Measurements from ENCODE around the gene AFMID. TPM values are rescaled to one million over a fixed set of nuclear protein-coding genes. Genes with fewer than 3 reads are reported as not detected.

The AFMID gene
- total and polyA plus RNA-seq, 5 donors from 2014 or later: 1.8 to 5.5 (median 2.8) TPM

DNA sequence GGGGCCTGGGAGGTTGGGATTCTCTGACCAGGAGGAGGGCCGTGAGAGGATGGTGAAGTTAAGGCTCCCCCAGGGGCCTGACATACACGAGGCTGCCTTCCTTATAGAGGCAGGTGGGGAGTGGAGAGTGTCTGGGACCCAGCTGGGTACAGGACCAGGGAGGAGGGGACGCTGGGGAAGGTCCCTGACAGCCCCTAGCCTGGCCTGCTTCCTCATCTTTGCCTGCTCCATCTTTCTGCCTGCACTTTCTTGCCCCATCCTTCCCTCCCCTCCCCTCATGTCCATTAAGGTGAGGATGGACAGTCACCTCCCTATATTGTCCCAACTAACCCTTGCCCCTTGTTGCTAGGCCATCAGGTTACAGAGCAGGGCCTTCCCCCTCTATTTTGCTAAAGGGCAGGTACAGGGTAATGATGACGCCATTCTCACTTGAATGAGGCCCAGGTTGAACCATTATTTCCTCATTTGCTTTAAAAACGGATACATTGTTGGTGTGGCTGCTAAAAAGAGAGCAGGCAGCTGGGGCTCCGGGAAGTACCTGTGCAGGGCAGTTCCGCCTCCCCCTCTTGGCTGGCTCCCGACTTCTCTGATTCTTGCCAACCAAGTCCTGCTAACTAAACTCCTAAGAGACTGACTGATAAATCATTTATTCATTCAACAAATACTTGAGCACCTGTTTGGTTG is 39.7 kb upstream of the AFMID start:
- Mint-ChIP-seq H3K36me3 (no peaks in the 10 kb centered on the region), H3K27ac (peak overlapping the region; percentile 52 to 84 (median 73)), H3K4me1 (peaks cover 0 to 33% (median 9%) of the 10 kb centered on the region in 4 donors), H3K4me3 (peak overlapping the region in 2 of 4 donors; percentile 7 to 28), H3K27me3 (peaks cover 4% of the 10 kb centered on the region), H3K9me3 (no peaks in the 10 kb centered on the region)
- peak; percentile 60 to 61 for ATAC-seq (ENCODE audit: low read depth in 2 of 2)
- Histone ChIP-seq H3K9me3 (ENCODE audit: control insufficient read depth in 2 of 2, low read length in 2 of 2) (no peaks in the 10 kb centered on the region), H3K27me3 (ENCODE audit: control insufficient read depth, insufficient read depth, low read length) (no peaks in the 10 kb centered on the region), H3K4me3 (ENCODE audit: low read depth, low read length) (no peak overlapping the region), H3K27ac (ENCODE audit: insufficient read depth, low read length, poor library complexity, severe bottlenecking) (no peak overlapping the region), H3K4me1 (ENCODE audit: control insufficient read depth, insufficient read depth, low read length, poor library complexity, severe bottlenecking) (peaks cover 24% of the 10 kb centered on the region), H3K36me3 (ENCODE audit: control insufficient read depth, insufficient read depth, low read length) (peaks cover 3% of the 10 kb centered on the region)
- DNase-seq: no peak

GRCh38 chr17:78148286-78149016 is 38.7 kb upstream of the AFMID start:
- Mint-ChIP-seq H3K27ac (peak overlapping the region in 2 of 3 donors; percentile 73 to 86), H3K9me3 (no peaks in the 10 kb centered on the region), H3K4me1 (peaks cover 0 to 25% (median 8%) of the 10 kb centered on the region in 4 donors), H3K27me3 (peaks cover 4% of the 10 kb centered on the region), H3K36me3 (no peaks in the 10 kb centered on the region), H3K4me3 (no peak overlapping the region)
- DNase-seq (no peak), ATAC-seq (ENCODE audit: low read depth in 2 of 2) (no peak)
- H3K27ac ChIP-seq (ENCODE audit: insufficient read depth, low read length, poor library complexity, severe bottlenecking): no peak overlapping the region
- H3K9me3 ChIP-seq (ENCODE audit: control insufficient read depth in 2 of 2, low read length in 2 of 2): no peaks in the 10 kb centered on the region
- no peaks in the 10 kb centered on the region for H3K36me3 ChIP-seq (ENCODE audit: control insufficient read depth, insufficient read depth, low read length)
- H3K27me3 ChIP-seq (ENCODE audit: control insufficient read depth, insufficient read depth, low read length): no peaks in the 10 kb centered on the region
- peaks cover 20% of the 10 kb centered on the region for H3K4me1 ChIP-seq (ENCODE audit: control insufficient read depth, insufficient read depth, low read length, poor library complexity, severe bottlenecking)
- no peak overlapping the region for H3K4me3 ChIP-seq (ENCODE audit: low read depth, low read length)

- Histone ChIP-seq H3K9me3 (ENCODE audit: control insufficient read depth in 2 of 2, low read length in 2 of 2) (no peaks in the 10 kb centered on the region), H3K4me1 (ENCODE audit: control insufficient read depth, insufficient read depth, low read length, poor library complexity, severe bottlenecking) (peaks cover 14% of the 10 kb centered on the region), H3K36me3 (ENCODE audit: control insufficient read depth, insufficient read depth, low read length) (no peaks in the 10 kb centered on the region), H3K4me3 (ENCODE audit: low read depth, low read length) (no peak overlapping the region), H3K27ac (ENCODE audit: insufficient read depth, low read length, poor library complexity, severe bottlenecking) (no peak overlapping the region), H3K27me3 (ENCODE audit: control insufficient read depth, insufficient read depth, low read length) (no peaks in the 10 kb centered on the region)
- H3K4me3 Mint-ChIP-seq: no peak overlapping the region
- peaks cover 0 to 16% (median 8%) of the 10 kb centered on the region in 4 donors for H3K4me1 Mint-ChIP-seq
- DNase-seq: no peak
- H3K36me3 Mint-ChIP-seq: no peaks in the 10 kb centered on the region
- H3K9me3 Mint-ChIP-seq: no peaks in the 10 kb centered on the region
- peaks cover 4% of the 10 kb centered on the region for H3K27me3 Mint-ChIP-seq
- no peak overlapping the region for H3K27ac Mint-ChIP-seq
- no peak for ATAC-seq (ENCODE audit: low read depth in 2 of 2)
These were observed 35.6 kb upstream of the AFMID start for GRCh38 chr17:78151514-78152008.

- Mint-ChIP-seq H3K36me3 (no peaks in the 10 kb centered on the region), H3K27ac (no peak overlapping the region), H3K27me3 (peaks cover 4% of the 10 kb centered on the region), H3K4me3 (no peak overlapping the region), H3K9me3 (no peaks in the 10 kb centered on the region), H3K4me1 (peaks cover 0 to 10% (median 3%) of the 10 kb centered on the region in 4 donors)
- H3K4me3 ChIP-seq (ENCODE audit: low read depth, low read length): no peak overlapping the region
- H3K9me3 ChIP-seq (ENCODE audit: control insufficient read depth in 2 of 2, low read length in 2 of 2): no peaks in the 10 kb centered on the region
- H3K27me3 ChIP-seq (ENCODE audit: control insufficient read depth, insufficient read depth, low read length): no peaks in the 10 kb centered on the region
- no peaks in the 10 kb centered on the region for H3K36me3 ChIP-seq (ENCODE audit: control insufficient read depth, insufficient read depth, low read length)
- H3K27ac ChIP-seq (ENCODE audit: insufficient read depth, low read length, poor library complexity, severe bottlenecking): no peak overlapping the region
- DNase-seq: no peak
- ATAC-seq (ENCODE audit: low read depth in 2 of 2): peak; percentile 59 to 60
- H3K4me1 ChIP-seq (ENCODE audit: control insufficient read depth, insufficient read depth, low read length, poor library complexity, severe bottlenecking): no peaks in the 10 kb centered on the region
These were observed 32.0 kb upstream of the AFMID start for GRCh38 chr17:78154903-78155811.

- H3K4me3 ChIP-seq (ENCODE audit: low read depth, low read length): no peak overlapping the region
- DNase-seq (no peak), ATAC-seq (ENCODE audit: low read depth in 2 of 2) (peak in 1 of 2 donors; percentile 32)
- no peaks in the 10 kb centered on the region for H3K4me1 ChIP-seq (ENCODE audit: control insufficient read depth, insufficient read depth, low read length, poor library complexity, severe bottlenecking)
- peak overlapping the region in 2 of 4 donors; percentile 1 to 2 for H3K4me3 Mint-ChIP-seq
- H3K27me3 ChIP-seq (ENCODE audit: control insufficient read depth, insufficient read depth, low read length): no peaks in the 10 kb centered on the region
- H3K27me3 Mint-ChIP-seq: peaks cover 4% of the 10 kb centered on the region
- H3K9me3 ChIP-seq (ENCODE audit: control insufficient read depth in 2 of 2, low read length in 2 of 2): no peaks in the 10 kb centered on the region
- no peaks in the 10 kb centered on the region for H3K36me3 ChIP-seq (ENCODE audit: control insufficient read depth, insufficient read depth, low read length)
- H3K9me3 Mint-ChIP-seq: no peaks in the 10 kb centered on the region
- no peak overlapping the region for H3K27ac ChIP-seq (ENCODE audit: insufficient read depth, low read length, poor library complexity, severe bottlenecking)
- peaks cover 0 to 10% (median 3%) of the 10 kb centered on the region in 4 donors for H3K4me1 Mint-ChIP-seq
- no peaks in the 10 kb centered on the region for H3K36me3 Mint-ChIP-seq
- peak overlapping the region in 2 of 3 donors; percentile 66 to 81 for H3K27ac Mint-ChIP-seq
These were observed 27.5 kb upstream of the AFMID start for GRCh38 chr17:78159575-78160158.

- no peak overlapping the region for H3K27ac ChIP-seq (ENCODE audit: insufficient read depth, low read length, poor library complexity, severe bottlenecking)
- H3K27me3 ChIP-seq (ENCODE audit: control insufficient read depth, insufficient read depth, low read length): no peaks in the 10 kb centered on the region
- peak overlapping the region in 1 of 4 donors; percentile 8 for H3K4me3 Mint-ChIP-seq
- H3K36me3 Mint-ChIP-seq: no peaks in the 10 kb centered on the region
- DNase-seq: no peak
- H3K4me1 ChIP-seq (ENCODE audit: control insufficient read depth, insufficient read depth, low read length, poor library complexity, severe bottlenecking): peaks cover 9% of the 10 kb centered on the region
- H3K9me3 Mint-ChIP-seq: no peaks in the 10 kb centered on the region
- H3K27ac Mint-ChIP-seq: no peak overlapping the region
- H3K4me1 Mint-ChIP-seq: peaks cover 0 to 10% (median 3%) of the 10 kb centered on the region in 4 donors
- H3K27me3 Mint-ChIP-seq: peaks cover 4% of the 10 kb centered on the region
- ATAC-seq (ENCODE audit: low read depth in 2 of 2): no peak
- no peak overlapping the region for H3K4me3 ChIP-seq (ENCODE audit: low read depth, low read length)
- no peaks in the 10 kb centered on the region for H3K9me3 ChIP-seq (ENCODE audit: control insufficient read depth in 2 of 2, low read length in 2 of 2)
- no peaks in the 10 kb centered on the region for H3K36me3 ChIP-seq (ENCODE audit: control insufficient read depth, insufficient read depth, low read length)
These were observed 23.0 kb upstream of the AFMID start for GRCh38 chr17:78163881-78164747.

Measured in CD4-positive, CD25-positive, alpha-beta regulatory T cell (primary cell).